Stimulated activated naive CD4-positive, alpha-beta T cell treated with Interleukin-2 at 50 U/mL for 16 hours (primary cell): ENCODE results near the gene RAB11FIP3.
A peak's percentile ranks its signal among the peaks of the same experiment; 100 is the strongest.
"Not testable (repeated sequence)": the region's sequence is repeated elsewhere in the genome, so short reads cannot be mapped to it uniquely, and the experiment has no call there.

Experiments
- DNase-seq: peaks from one replicate; lab custom pipeline; 2025; lab: John Stamatoyannopoulos, UW

RAB11FIP3 gene

DNA sequence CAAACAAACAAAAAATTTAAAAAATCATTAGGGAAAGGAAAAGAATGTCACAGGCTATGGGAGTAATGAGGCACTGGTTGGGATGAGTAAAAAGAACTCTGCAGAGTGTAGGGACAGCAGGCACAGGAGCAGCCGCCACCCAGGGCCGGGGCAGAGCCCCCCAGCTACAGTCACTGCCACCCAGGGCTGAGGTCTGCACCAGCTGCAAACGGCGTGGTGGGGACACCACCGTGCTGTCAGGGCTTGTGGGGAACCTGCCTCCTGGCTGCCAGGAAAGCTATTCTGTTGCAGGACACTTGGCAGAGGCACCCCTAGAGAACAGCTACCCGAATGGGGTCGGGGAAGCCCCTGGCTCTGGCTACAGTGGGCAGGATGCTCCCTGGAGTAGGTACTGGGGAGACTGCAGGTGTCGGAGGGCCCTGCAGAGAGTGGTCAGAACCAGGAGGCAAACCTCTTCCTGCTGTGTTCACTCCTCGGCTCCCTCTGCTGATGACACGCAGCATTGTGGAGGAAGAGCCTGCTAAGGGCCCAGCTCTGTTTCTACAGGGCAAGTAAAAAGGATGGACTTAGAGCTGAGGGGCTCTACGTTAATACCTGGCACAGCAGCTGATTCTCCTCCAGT lies 69.8 kb downstream of the RAB11FIP3 start:
- peak; percentile 3 for DNase-seq

DNA sequence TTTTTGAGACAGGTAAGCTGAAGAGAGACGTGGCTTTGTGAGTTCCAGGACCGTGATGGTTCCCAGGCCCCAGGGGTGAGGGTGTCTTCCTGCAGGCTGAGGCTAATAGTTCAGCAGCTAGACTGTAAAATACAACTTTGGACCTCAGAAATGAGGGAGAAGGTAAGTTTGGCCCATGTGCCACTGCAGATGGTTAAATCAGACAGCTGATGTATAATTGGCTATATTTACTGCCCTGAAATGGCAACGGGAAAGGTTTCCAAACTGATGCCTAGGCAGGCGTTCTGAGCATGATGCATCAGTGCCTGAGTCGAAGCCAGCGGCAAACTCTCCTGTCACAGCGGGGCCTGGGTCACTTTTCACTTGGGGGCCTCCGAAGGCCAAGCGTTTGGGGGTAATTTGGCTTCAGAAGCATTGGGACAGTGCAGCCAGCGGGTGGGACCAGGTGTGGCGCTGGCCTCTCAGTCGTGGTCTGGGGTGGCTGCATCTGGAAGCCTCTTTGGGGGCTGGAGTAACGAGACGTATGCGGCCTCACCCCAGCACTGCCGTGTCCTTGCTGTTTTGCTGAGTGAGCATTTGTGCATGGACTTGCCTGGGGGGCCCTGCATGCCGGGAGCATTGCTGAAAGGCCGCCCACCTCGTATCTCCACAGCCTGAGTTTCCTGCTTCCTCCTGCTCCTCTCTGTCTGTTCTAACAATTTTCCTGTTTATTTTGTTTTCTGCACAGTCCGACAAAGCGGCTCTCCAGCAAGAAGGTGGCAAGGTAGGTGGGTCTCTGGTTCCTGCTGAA lies 70.8 kb downstream of the RAB11FIP3 start:
- DNase-seq: no peak

DNA sequence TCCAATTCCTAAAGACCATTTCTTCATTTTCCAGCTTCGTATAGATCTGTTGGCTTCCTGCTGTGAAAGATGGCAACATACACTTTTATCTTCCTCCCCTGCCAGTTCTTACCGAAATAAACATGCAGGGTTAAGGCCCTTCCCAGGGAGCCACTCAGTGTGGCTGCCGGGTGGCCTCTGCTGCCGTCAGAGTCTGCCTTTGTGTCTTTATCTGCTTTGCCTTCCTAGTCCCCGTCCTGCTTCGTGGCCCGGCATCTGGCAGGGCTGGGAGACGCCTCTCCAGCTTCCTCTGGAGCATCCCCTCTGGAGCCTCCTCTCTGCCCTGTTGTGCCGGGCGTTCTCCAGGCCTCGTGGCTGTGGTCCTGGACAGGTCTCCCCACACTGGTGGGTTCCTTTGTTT lies 71.8 kb downstream of the RAB11FIP3 start:
- no peak for DNase-seq

DNA sequence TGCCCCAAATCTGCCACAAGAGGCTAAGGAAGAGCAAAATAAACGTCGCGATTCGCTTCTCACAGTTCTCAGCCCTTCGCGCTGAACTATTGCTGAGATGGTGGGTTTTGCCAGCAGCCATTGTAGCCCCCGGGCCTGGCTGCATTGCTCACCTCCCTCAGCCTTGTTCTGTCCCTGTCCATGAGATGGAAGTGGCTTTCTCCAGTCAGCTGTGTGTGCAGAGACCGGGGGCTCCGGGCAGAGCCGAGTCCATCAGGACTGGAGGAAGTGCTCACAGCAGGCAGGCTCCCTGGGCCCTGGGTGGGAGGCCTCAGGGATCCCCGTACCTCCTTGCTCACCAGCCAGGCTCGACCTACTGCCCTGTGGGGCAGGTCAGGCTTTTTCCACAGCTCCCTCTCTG lies 74.5 kb downstream of the RAB11FIP3 start:
- DNase-seq: no peak

DNA sequence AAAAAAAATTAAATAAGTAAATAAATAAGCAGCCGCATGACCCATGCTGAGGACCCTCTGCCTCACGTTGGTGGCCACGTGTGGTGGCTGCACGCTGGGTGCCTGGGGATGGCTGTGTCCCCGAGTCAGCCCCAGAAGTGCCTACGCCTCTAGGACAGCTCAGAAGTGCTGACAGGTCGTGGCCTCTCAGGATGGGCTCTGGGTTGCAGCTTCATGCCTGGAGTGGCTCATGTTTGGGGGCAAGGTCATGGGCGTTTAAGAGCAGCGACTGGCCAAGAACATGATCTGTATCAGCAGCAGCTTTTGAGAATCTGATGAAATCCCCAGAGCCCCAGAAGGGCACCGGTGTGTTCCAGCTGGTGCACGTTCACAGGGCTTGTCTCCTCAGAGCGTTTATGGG lies 75.3 kb downstream of the RAB11FIP3 start:
- DNase-seq: no peak

DNA sequence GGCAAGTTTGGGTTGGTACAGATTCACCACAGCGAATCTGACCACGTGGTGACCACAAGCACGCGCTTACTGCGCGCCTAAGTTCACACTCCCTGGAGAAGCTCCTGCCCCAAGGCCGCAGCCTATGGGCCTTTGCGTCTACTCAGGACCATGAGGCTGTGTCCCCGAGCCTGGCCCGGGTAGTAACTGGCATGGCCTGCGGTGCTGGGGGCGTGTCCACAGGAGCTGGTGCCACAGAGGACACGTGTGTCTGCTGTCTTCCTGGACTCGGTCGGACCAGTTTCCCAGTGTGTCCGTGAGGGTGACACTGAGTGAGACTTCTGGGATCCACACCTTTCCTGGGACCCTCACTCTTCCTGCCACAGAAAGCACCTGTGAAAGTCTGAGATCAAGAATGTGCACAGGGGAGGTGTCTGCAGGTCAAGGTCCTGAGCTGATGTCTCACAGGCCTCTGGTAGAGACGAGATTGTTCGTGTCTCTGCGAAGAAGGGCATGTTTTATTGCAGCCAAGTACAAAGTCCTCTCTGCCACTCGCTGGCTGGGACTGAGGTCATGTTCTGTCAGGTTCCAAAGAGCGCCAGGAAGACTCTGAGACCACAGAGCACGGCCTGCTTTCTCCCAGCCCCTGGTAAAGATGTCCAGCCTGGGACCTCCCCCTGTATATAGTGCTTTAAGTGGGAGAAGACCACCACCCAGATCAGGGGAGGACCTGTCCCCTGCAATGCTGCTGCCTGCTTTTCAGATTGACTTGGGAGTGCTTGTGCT lies 76.9 kb downstream of the RAB11FIP3 start:
- no peak for DNase-seq

DNA sequence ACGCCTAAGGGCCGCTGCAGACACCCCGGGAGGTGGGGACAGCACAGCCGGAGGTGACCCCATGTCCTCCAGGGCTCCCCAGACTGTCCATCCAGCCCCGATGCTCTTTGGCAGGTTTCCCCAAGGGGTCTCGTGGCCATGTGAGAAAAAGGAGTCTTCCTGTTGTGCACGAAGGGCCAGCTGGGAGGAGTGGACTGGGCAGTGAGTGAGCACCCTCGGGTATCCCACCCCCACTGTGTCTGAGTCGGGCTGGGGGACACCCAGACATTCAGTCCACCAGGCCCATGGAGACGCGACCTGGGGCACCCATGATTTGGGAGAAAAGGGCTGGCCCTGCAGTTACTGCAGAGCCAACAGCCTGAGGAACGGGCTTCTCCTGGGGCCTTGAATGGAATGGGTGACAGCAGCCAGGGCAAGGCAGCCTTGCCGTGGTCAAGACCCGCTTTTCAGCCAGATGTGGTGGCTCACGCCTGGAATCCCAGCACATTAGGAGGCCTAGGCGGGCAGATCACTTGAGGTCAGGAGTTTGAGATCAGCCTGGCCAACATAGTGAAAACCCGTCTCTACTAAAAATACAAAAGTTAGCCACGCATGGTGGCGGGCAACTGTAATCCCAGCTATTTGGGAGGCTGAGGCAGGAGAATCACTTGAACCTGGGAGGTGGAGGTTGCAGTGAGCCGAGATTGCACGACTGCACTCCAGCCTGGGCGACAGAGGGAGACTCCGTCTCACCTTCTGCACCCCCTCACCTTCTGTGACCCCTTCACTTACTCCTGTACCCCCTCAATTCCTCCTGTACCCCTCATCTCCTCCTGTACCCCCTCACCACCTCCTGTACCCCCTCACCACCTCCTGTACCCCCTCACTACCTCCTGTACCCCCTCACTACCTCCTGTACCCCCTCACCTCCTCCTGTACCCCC lies 78.0 kb downstream of the RAB11FIP3 start:
- DNase-seq: no peak

DNA sequence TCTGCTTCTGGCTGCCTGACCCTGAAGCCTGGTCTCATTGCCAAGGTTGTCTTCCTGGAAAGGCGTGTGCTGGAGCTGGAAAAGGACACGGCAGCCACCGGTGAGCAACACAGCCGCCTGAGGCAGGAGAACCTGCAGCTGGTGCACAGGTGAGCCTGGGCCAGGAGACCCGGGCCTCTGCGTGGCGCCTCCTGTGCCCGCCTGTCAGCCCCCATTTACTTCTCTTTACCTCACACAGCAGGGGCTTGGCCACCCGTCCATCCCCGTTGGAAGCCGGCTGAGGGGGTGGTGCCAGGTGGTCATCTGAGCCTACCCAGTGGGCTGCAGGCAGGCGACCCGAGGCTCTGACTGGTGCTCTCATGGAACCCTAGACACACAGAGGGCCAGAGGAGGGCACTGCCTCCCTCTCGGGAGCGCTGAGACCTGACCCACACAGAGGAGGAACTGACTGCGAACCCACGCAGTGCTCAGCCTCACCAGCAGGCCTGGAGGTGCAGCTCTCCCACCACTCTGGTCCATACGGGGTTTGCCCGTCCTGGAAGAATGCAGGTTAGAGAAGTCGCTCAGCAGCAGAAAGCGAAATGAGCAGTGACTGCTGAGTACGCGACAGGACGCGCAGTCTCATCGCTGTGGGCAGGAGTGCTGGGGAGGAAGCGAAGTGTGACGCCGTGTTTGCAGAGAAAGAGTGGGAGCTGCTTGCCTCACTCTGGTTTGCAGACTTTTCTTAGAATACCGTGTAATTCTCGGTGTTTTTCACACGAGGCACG lies 80.2 kb downstream of the RAB11FIP3 start:
- DNase-seq: no peak

DNA sequence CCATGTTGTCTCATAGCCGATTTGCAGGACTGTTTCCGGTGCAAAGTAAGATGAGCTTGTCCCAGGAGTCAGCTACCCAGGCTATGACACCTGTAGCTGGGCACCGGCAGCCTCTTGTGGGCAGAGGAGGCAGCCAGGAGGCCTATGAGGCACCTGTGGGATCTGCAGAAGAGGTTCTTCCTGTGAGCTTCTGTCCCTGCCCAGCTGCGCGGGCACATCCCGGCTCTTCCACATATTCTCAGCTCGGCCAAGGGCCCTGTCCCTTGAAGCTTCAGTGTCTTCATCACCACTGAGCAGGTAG lies 80.7 kb downstream of the RAB11FIP3 start:
- no peak for DNase-seq

DNA sequence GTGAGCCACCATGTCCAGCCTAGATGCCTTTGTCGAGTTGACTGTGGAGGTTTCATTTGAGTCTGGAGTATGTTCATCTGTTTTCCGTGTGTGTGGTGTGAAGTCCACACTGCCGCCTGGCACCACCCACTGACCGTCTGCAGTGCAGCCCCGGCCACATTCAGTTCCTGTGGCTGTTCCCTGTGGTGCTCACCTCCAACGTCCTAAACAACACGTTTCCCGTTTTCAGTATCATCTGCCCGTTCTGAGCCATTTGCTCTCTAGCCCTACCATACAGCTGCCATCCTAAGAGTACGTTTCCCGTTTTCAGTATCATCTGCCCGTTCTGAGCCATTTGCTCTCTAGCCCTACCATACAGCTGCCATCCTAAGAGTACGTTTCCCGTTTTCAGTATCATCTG lies 82.1 kb downstream of the RAB11FIP3 start:
- not testable (repeated sequence) for DNase-seq

DNA sequence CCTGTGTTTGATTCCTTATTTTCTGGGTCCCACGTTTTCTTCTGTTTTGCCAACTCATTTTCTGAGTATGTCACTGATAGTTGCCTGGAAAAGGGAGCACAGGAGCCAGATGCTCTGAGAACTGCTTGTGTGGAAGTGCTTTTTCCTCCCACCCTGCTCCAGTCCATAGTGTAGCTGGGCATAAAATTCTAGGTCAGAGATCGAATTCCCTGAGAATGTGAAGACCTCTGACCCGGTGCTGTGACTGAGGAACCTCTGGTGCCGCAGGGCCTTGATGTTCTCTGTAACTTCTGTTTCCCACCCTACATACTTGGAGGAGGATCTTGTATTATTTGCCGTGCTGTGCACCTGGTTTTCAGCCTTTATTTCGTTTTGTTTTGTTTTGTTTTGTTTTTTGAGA lies 82.5 kb downstream of the RAB11FIP3 start:
- DNase-seq: no peak

DNA sequence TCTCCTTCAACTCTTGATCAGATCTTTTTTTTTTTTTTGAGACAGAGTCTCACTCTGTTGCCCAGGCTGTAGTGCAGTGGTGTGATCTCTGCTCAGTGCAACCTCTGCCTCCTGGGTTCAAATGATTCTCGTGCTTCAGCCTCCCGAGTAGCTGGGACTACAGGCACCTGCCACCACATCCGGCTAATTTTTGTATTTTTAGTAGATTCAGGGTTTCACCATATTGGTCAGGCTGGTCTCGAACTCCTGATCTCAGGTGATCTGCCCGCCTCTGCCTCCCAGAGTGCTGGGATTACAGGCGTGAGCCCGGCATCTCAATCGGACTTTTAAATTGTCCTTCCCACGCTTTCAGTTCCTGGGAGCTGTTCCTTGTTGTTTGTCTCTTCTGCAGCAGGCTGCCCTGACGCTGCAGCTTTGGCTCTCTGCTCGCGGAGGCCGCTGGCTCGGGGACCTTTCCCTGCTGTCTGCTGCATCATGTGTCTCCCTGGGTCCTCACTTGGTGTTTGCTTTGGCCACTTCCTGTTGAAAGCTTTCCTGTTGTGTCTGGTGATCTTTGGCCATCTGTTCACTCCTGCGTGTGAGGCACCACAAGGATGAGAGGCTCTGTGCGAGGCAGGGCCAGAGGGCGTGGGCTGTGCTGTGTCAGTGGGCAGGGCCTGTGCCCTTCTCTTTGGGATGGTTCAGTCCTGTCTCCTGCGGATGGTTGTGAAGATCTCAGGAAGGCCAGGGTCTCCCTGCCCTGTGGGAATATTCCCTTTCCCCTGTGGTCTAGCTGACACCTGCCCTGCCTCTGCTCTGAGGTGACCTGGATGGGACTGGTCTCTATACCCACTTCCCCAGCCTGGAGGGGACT lies 83.7 kb downstream of the RAB11FIP3 start:
- no peak for DNase-seq

DNA sequence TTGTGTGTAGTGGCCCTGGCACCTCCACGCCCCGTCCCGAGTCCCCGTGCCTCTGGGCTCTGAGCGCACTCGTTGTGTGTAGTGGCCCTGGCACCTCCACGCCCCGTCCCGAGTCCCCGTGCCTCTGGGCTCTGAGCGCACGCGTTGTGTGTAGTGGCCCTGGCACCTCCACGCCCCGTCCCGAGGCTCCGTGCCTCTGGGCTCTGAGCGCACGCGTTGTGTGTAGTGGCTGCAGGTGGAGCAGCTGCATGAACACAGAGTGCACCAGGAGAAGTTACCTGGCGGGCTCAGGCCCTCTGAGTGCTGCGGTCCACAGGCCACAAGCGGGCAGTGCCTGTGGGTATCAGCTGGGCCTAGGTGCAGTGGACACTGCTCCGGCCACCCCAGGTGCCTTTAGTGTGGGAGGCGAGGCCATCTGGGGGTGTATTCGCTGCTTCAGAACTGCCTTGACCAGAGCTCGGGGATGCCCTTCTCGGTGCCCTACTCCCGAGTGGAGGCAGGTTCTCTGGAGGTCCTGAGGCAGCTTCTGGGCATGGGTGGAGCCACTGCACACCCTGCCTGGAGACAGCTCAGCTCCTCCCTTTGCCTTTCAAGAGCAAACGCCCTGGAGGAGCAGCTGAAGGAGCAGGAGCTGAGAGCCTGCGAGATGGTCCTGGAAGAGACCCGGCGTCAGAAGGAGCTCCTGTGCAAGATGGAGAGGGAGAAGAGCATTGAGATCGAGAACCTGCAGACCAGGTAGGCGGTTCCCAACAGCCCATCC lies 84.8 kb downstream of the RAB11FIP3 start:
- DNase-seq: no peak

DNA sequence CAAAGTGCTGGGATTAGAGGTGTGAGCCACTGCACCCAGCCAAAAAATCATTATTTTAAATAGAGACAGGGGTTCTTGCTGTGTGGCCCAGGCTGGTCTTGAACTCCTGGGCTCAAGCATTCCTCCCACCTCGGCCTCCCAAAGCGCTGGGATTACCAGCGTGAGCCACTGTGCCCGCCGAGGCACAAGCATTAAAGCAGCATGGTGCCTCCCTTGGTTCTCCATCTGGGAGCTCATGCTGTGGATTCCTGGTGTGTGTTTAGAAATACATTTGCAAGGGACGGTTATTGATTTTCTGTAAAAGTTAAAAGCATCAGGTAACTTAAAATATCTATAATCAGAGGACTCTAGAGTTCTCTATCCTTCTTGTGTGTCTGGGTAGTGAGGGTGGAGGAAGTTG lies 87.4 kb downstream of the RAB11FIP3 start:
- DNase-seq: no peak

DNA sequence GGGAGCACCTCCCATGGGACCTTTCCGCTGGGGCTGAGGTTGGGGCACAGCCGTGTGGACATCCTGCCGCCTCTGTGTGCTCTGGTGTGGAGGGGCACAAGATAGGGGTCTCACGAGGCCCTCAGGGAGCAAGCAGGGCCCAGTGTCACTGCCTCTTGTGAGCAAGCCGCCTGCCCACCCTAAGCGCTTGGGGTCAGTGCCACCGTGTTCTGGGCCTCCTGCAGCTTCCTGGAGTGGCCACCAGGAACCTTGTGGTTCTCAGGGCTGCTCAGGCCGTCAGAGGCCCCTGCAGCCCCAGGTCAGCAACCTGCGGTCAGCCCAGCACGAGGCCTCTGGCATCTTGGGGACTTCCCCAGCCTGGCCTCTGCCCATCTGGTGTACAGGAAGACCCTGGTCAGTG lies 88.5 kb downstream of the RAB11FIP3 start:
- no peak for DNase-seq

DNA sequence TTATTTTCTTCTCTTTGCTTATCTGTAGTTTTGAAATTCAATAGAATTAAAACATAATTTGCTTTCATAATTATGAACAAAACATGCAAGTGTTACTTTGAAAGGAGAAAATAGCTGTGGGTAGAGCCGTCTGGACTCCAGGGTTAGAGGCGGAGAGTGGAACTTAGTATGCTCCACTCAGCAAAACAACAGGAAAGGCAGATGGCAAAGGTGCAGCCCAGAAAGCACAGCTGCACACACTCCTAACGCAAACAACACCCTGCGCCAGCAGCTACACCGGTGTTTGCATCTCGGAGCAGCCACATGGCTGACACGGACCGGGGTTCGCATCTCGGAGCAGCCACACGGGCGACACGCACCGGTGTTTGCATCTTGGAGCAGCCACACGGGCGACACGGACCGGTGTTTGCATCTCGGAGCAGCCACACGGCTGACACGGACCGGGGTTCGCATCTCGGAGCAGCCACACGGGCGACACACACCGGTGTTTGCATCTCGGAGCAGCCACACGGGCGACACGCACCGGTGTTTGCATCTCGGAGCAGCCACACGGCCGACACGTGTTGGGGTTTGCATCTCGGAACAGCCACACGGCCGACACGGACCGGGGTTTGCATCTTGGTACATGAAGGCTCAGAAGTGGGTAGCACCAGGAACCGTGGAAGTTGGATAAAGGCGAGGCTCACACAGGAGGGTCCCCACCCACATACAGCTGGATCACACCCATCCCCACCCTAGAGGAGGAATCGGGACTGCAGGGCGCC lies 89.9 kb downstream of the RAB11FIP3 start:
- DNase-seq: no peak

DNA sequence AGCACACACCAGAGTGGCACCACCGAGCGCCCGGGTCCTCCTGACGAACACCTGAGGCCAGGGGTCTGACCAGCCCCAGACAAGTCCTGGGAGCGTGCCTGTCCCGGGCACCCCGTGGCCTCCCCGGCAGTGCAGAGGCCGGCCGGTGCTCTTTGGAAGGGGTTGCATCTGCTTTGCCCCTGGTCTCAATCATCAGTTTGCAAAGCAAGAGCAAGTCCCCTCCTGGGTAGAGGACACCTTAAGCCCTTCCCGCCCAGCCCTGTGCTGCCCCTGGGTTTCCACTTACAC lies 90.4 kb downstream of the RAB11FIP3 start:
- DNase-seq: no peak

DNA sequence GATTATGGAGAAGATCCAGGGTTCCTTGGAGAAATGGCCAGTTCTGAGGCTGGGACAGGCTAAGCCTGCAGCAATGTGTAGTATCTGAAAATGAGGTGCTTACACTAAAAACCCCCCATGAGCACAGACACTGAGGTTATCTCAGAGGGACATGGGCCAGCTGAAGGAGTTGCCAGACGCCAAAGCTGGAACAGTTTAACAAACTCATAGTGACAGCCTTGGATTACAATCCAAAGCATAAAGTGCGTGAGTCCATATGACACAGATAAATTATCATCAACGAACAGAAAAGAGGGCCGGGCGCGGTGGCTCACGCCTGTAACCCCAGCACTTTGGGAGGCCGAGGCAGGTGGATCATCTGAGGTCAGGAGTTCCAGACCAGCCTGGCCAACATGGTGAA lies 90.9 kb downstream of the RAB11FIP3 start:
- no peak for DNase-seq

DNA sequence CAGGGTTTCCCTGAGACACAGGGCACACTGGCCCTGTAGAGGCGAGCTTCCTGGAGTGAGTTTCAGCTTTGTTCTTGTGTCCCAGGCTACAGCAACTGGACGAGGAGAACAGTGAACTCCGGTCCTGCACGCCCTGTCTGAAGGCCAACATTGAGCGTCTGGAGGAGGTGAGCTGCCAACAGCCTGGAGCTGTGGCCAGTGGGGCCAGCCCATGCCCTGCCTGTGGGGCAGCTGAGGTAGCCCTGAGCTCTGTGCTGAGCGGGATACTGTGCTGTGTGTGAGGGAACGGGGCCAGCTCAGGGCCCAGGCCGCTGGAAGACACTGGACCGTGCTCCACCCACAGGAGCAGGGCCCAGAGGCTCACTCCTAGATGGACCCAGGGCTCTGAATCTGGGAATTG lies 93.4 kb downstream of the RAB11FIP3 start:
- no peak for DNase-seq
